IMR-90 (cell line): ENCODE data around the gene IL6ST. TPM values are rescaled to one million over a fixed set of nuclear protein-coding genes. Genes with fewer than 3 reads are reported as not detected.

Source experiments
- ATAC-seq: fragments of 200-7000 bp; cut with Tn5 transposase; 2 replicates; pipeline ENCODE4 v1.9.1; 2020; ENCODE audit warnings: low read depth, mild to moderate bottlenecking, moderate library complexity
- BruUV-seq: library from RNA; stranded (reverse); fragments of 400-500 nt; replicated peaks from 2 replicates; lab custom pipeline; 2021; lab: Mats Ljungman, UMichigan
- CTCF ChIA-PET: fragments of 300-600 bp; formaldehyde crosslinking; extraction: SDS; loops from one replicate; lab custom pipeline; 2021; ENCODE audit warnings: antibody characterized with exemption; lab: Yijun Ruan, JAX
- POLR2A ChIA-PET: fragments of 300-600 bp; sonication (Branson Sonifier 250); formaldehyde crosslinking; loops from one replicate; lab custom pipeline; 2022; ENCODE audit warnings: antibody characterized with exemption; ENCODE audit not compliant: unreplicated experiment; lab: Charles Lee
- DNase-seq: peaks from one replicate; pipeline ENCODE4 v3.0.0; 2013
- H2AFZ ChIP-seq: replicated peaks from 2 replicates; pipeline ENCODE3; 2013; ENCODE audit warnings: low read length, mild to moderate bottlenecking; ENCODE audit not compliant: poor library complexity
- H2AK5ac ChIP-seq: 2 replicates; pipeline ENCODE4 v1.6.1; 2013; ENCODE audit warnings: low read depth, low read length, inconsistent platforms
- H2AK9ac ChIP-seq: replicated peaks from 2 replicates; pipeline ENCODE3; 2013; ENCODE audit warnings: mild to moderate bottlenecking, low read depth, low read length, moderate library complexity; ENCODE audit not compliant: poor library complexity
- H2BK120ac ChIP-seq: 2 replicates; pipeline ENCODE4 v1.6.1; 2013; ENCODE audit warnings: low read depth, low read length, inconsistent platforms
- H2BK15ac ChIP-seq: 3 replicates; pipeline ENCODE4 v1.6.1; 2013; ENCODE audit warnings: low read depth, low read length, inconsistent platforms
- H2BK20ac ChIP-seq: 2 replicates; pipeline ENCODE4 v1.6.1; 2013; ENCODE audit warnings: low read depth, mild to moderate bottlenecking, inconsistent platforms, low read length, moderate library complexity
- H2BK5ac ChIP-seq: 2 replicates; pipeline ENCODE4 v1.6.1; 2013; ENCODE audit warnings: mild to moderate bottlenecking, low read depth, low read length, inconsistent platforms; ENCODE audit not compliant: poor library complexity, severe bottlenecking
- H3K14ac ChIP-seq: replicated peaks from 2 replicates; pipeline ENCODE4 v1.6.1; 2013; ENCODE audit warnings: low read depth, low read length, inconsistent platforms
- H3K18ac ChIP-seq: 2 replicates; pipeline ENCODE4 v1.6.1; 2013; ENCODE audit warnings: low read depth, low read length, control low read depth
- H3K23ac ChIP-seq: 2 replicates; pipeline ENCODE4 v1.6.1; 2013; ENCODE audit warnings: low read depth, low read length, inconsistent platforms
- H3K27ac ChIP-seq: 2 replicates; pipeline ENCODE4 v1.5.1; 2013; ENCODE audit warnings: mild to moderate bottlenecking, control low read depth, low read length; ENCODE audit not compliant: insufficient read depth
- H3K27me3 ChIP-seq: 2 replicates; pipeline ENCODE4 v1.6.1; 2013; ENCODE audit warnings: low read length; ENCODE audit not compliant: control insufficient read depth, insufficient read depth
- H3K36me3 ChIP-seq: 2 replicates; pipeline ENCODE4 v1.6.1; 2013; ENCODE audit warnings: low read length, mixed read lengths; ENCODE audit not compliant: control insufficient read depth, insufficient read depth
- H3K4ac ChIP-seq: 2 replicates; pipeline ENCODE4 v1.6.1; 2013; ENCODE audit warnings: low read depth, low read length, inconsistent platforms
- H3K4me1 ChIP-seq: 2 replicates; pipeline ENCODE4 v1.6.1; 2013; ENCODE audit warnings: low read length, mixed read lengths; ENCODE audit not compliant: control insufficient read depth, insufficient read depth
- H3K4me2 ChIP-seq: 2 replicates; pipeline ENCODE4 v1.6.1; 2013; ENCODE audit warnings: low read depth, mild to moderate bottlenecking, control low read depth, low read length, moderate library complexity
- H3K4me3 ChIP-seq: 2 replicates; pipeline ENCODE4 v1.5.1; 2013; ENCODE audit warnings: low read depth, mild to moderate bottlenecking, control low read depth, low read length, moderate library complexity; ENCODE audit not compliant: insufficient read depth
- H3K56ac ChIP-seq: 2 replicates; pipeline ENCODE4 v1.6.1; 2013; ENCODE audit warnings: low read length, inconsistent platforms; ENCODE audit not compliant: insufficient read depth; ENCODE audit errors: extremely low read depth
- H3K79me1 ChIP-seq, 2 experiments: 2 replicates each; pipeline ENCODE4 v1.6.1; 2013; ENCODE audit warnings: low read length in 2 of 2, inconsistent platforms in 1 of 2, low read depth in 1 of 2
- H3K9ac ChIP-seq: 2 replicates; pipeline ENCODE4 v1.6.1; 2013; ENCODE audit warnings: low read depth, low read length, control low read depth
- H3K9me1 ChIP-seq: 2 replicates; pipeline ENCODE4 v1.6.1; 2013; ENCODE audit warnings: low read length, inconsistent platforms; ENCODE audit not compliant: insufficient read depth
- H3K9me3 ChIP-seq: 2 replicates; pipeline ENCODE4 v1.6.1; 2013; ENCODE audit warnings: low read length; ENCODE audit not compliant: control insufficient read depth, insufficient read depth
- H4K20me1 ChIP-seq: 2 replicates; pipeline ENCODE4 v1.6.1; 2013; ENCODE audit warnings: low read length, inconsistent platforms; ENCODE audit not compliant: insufficient read depth
- H4K5ac ChIP-seq: 2 replicates; pipeline ENCODE4 v1.6.1; 2013; ENCODE audit warnings: mild to moderate bottlenecking, low read depth, low read length, control low read depth
- H4K8ac ChIP-seq, 2 experiments: 2 replicates each; pipeline ENCODE4 v1.6.1; 2013; ENCODE audit warnings: low read depth in 2 of 2, low read length in 2 of 2, control low read depth in 1 of 2, inconsistent platforms in 1 of 2
- H4K91ac ChIP-seq: 2 replicates; pipeline ENCODE4 v1.6.1; 2013; ENCODE audit warnings: low read depth, low read length, inconsistent platforms; ENCODE audit not compliant: insufficient read depth
- BHLHE40 ChIP-seq: fragments of 150-350 bp; IDR thresholded peaks from 2 replicates; pipeline ENCODE4 v1.6.1; 2016; ENCODE audit warnings: mild to moderate bottlenecking, low read depth, low read length
- CEBPB ChIP-seq: IDR thresholded peaks from 2 replicates; pipeline ENCODE4 v1.6.1; 2012; ENCODE audit warnings: low read depth, low read length, improper control_type of control experiment
- CHD1 ChIP-seq: IDR thresholded peaks from 2 replicates; pipeline ENCODE4 v1.6.1; 2012; ENCODE audit warnings: low read depth, low read length, improper control_type of control experiment
- CTCF ChIP-seq: conservative IDR thresholded peaks from 2 replicates; pipeline ENCODE4 v1.5.1; 2012; ENCODE audit warnings: mild to moderate bottlenecking, low read depth, low read length, improper control_type of control experiment
- ELK1 ChIP-seq: fragments of 150-350 bp; IDR thresholded peaks from 2 replicates; pipeline ENCODE4 v1.6.1; 2016; ENCODE audit warnings: low read depth, mild to moderate bottlenecking, low read length, moderate library complexity, borderline replicate concordance
- FOS ChIP-seq: fragments of 150-350 bp; IDR thresholded peaks from 2 replicates; pipeline ENCODE4 v1.6.1; 2016; ENCODE audit warnings: low read depth, low read length
- MAFK ChIP-seq: IDR thresholded peaks from 2 replicates; pipeline ENCODE4 v1.6.1; 2012; ENCODE audit warnings: low read depth, low read length, improper control_type of control experiment
- MAZ ChIP-seq: IDR thresholded peaks from 2 replicates; pipeline ENCODE4 v1.6.1; 2012; ENCODE audit warnings: low read depth, mild to moderate bottlenecking, low read length, improper control_type of control experiment, moderate library complexity, borderline replicate concordance
- MXI1 ChIP-seq: IDR thresholded peaks from 2 replicates; pipeline ENCODE4 v1.6.1; 2012; ENCODE audit warnings: low read depth, mild to moderate bottlenecking, low read length, moderate library complexity, borderline replicate concordance
- NFE2L2 ChIP-seq: fragments of 150-350 bp; IDR thresholded peaks from 2 replicates; pipeline ENCODE4 v1.6.1; 2016; ENCODE audit warnings: low read depth, mild to moderate bottlenecking, low read length
- POLR2A ChIP-seq: IDR thresholded peaks from 2 replicates; pipeline ENCODE4 v1.6.1; 2012; ENCODE audit warnings: mild to moderate bottlenecking, low read depth, low read length
- RAD21 ChIP-seq: IDR thresholded peaks from 2 replicates; pipeline ENCODE4 v1.6.1; 2012; ENCODE audit warnings: low read length, improper control_type of control experiment
- RCOR1 ChIP-seq: IDR thresholded peaks from 2 replicates; pipeline ENCODE4 v1.6.1; 2012; ENCODE audit warnings: mild to moderate bottlenecking, low read length, improper control_type of control experiment; ENCODE audit not compliant: insufficient replicate concordance
- RFX5 ChIP-seq: IDR thresholded peaks from 2 replicates; pipeline ENCODE4 v1.8.0; 2012; ENCODE audit warnings: low read depth, mild to moderate bottlenecking, low read length, moderate library complexity
- SMC3 ChIP-seq: fragments of 150-350 bp; IDR thresholded peaks from 2 replicates; pipeline ENCODE4 v1.6.1; 2016; ENCODE audit warnings: low read depth, mild to moderate bottlenecking, antibody characterized with exemption, low read length, moderate library complexity
- USF2 ChIP-seq: fragments of 150-350 bp; IDR thresholded peaks from 2 replicates; pipeline ENCODE4 v1.6.1; 2017; ENCODE audit warnings: mild to moderate bottlenecking, antibody characterized with exemption, low read length, low read depth
- WGBS, 2 experiments: methylation state at CpG; one replicate each; pipeline versions ENCODE4 v1.1.5 to v1.1.7; 2013; ENCODE audit warnings: missing lambda C conversion rate in 2 of 2; ENCODE audit not compliant: insufficient read length in 1 of 2; ENCODE audit errors: extremely low coverage in 2 of 2; 5-methylcytosine and 5-hydroxymethylcytosine counted together
- dilution Hi-C: fragments of 300-500 bp; cut with HindIII; formaldehyde crosslinking; loops from one replicate; pipeline ENCODE4 v1.14.3; 2018; ENCODE audit warnings: low sequenced_read_pairs; ENCODE audit not compliant: unreplicated experiment
- in situ Hi-C: fragments of 300-500 bp; cut with MboI; formaldehyde crosslinking; loops from 3 replicates; pipeline ENCODE4 v1.14.3; 2019; ENCODE audit warnings: low sequenced_read_pairs, inconsistent platforms, mixed read lengths
- intact Hi-C: fragments of 100-400 bp; cut with micrococcal nuclease; formaldehyde crosslinking; loops from 2 replicates; pipeline ENCODE4 v1.10.0; 2022
- polyA plus RNA-seq, 3 experiments: library from polyadenylated mRNA; depleted of rRNA; stranded (reverse); fragments of >200 nt; gene quantifications; 2 replicates each; pipeline ENCODE4 v1.2.3, GENCODE V29; 2012; ENCODE audit warnings: low replicate concordance in 1 of 3
- total RNA-seq: library from RNA; depleted of rRNA; stranded (reverse); fragments of >200 nt; gene quantifications from 2 replicates; pipeline ENCODE4 v1.2.3, GENCODE V29; 2012

IL6ST gene
- total and polyA plus RNA-seq, 2 of the 4 experiments (the other 2 are of a cell fraction), result 90.6 to 506 TPM

- no peak overlapping the region for H4K5ac ChIP-seq
- no peak overlapping the region for H3K18ac ChIP-seq
- no peak overlapping the region for H4K91ac ChIP-seq
- no peak overlapping the region for H2BK120ac ChIP-seq
- no peak overlapping the region for H3K4me2 ChIP-seq
- no peak for DNase-seq
- ChIA-PET CTCF (no interaction called here), POLR2A (no interaction called here)
- H3K27me3 ChIP-seq, result no peaks in the 10 kb centered on the region
- H2BK15ac ChIP-seq, result no peak overlapping the region
- H3K4me1 ChIP-seq, result peaks cover 3% of the 10 kb centered on the region; the same call in 1 of the 2 replicates
- H3K4me3 ChIP-seq, result no peak overlapping the region
- dilution Hi-C loops, result no loop called here
- H3K9ac ChIP-seq, result no peak overlapping the region
- intact Hi-C loops, result no loop called here
- no peak overlapping the region; the same call in 1 of the 2 replicates for H3K56ac ChIP-seq
- H3K36me3 ChIP-seq, result no peaks in the 10 kb centered on the region
- no peak overlapping the region for H2BK5ac ChIP-seq
- no peak overlapping the region for H3K4ac ChIP-seq
- no peaks in the 10 kb centered on the region for H4K20me1 ChIP-seq
- no TSS peak for BruUV-seq
- no peaks in the 10 kb centered on the region for H3K79me1 ChIP-seq
- 92% methylated on average over 3 of the region's 5 CpGs; no CpG with 5 or more reads in 1 of the 2 experiments for WGBS, 2 experiments
- H2AK5ac ChIP-seq, result no peak overlapping the region
- H2AFZ ChIP-seq, result no peak overlapping the region
- in situ Hi-C loops, result no loop called here
- H2AK9ac ChIP-seq, result no peak overlapping the region
- no peak overlapping the region for H3K23ac ChIP-seq
- no peak overlapping the region for H3K14ac ChIP-seq
- H2BK20ac ChIP-seq, result no peak overlapping the region
- no peak for ATAC-seq
- no peaks in the 10 kb centered on the region for H3K9me3 ChIP-seq
- TF ChIP-seq MAZ (no peak), RAD21 (no peak), MAFK (no peak), RFX5 (no peak), CEBPB (no peak), NFE2L2 (no peak), RCOR1 (no peak), BHLHE40 (no peak), USF2 (no peak), SMC3 (no peak), MXI1 (no peak), CHD1 (no peak), CTCF (no peak), FOS (no peak), POLR2A (no peak), ELK1 (no peak)
- no peak overlapping the region for H3K27ac ChIP-seq
- no peaks in the 10 kb centered on the region for H3K9me1 ChIP-seq
- H4K8ac ChIP-seq, result no peak overlapping the region
These were observed 106.6 kb downstream of the IL6ST start for GRCh38 chr5:55888205-55888604.
